NT2/D1 (cell line): ENCODE data around the gene MIA.

Source experiments
- SUZ12 ChIP-seq: IDR thresholded peaks from 2 replicates; pipeline ENCODE4 v1.6.1; 2011; ENCODE audit not compliant: insufficient read length, insufficient read depth; ENCODE audit errors: extremely low read depth
- ZNF274 ChIP-seq: IDR thresholded peaks from 2 replicates; pipeline ENCODE4 v1.6.1; 2011; ENCODE audit warnings: mild to moderate bottlenecking, low read depth, low read length

DNA sequence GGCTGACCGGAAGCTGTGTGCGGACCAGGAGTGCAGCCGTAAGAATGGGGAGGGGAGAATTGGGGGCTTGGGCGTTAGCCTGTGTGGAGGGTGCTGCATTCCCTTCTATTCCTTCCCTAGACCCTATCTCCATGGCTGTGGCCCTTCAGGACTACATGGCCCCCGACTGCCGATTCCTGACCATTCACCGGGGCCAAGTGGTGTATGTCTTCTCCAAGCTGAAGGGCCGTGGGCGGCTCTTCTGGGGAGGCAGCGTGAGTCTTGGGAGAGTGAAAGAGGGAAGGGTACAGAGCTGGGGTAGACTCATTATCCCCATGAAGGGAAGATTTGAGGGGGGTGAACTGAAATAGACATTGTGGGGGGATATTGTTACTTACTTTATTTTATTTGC lies 306 bp downstream of the MIA start:
- no peak for TF ChIP-seq SUZ12
- no peak for TF ChIP-seq ZNF274
